PFSK-1 (cell line): ENCODE data around the gene LONP2.

Experiments
- FOXP2 ChIP-seq: optimal IDR thresholded peaks from 2 replicates; pipeline ENCODE3; 2011; ENCODE audit warnings: borderline replicate concordance, control low read depth, inconsistent platforms; ENCODE audit not compliant: insufficient read depth; ENCODE audit errors: extremely low read length, extremely low read depth
- POLR2AphosphoS5 ChIP-seq: IDR thresholded peaks from 2 replicates; pipeline ENCODE4 v1.6.1; 2012; ENCODE audit warnings: low read depth, mild to moderate bottlenecking, control low read depth, low read length, moderate library complexity
- SIN3A ChIP-seq: IDR thresholded peaks from 2 replicates; pipeline ENCODE4 v1.6.1; 2012; ENCODE audit warnings: mild to moderate bottlenecking, low read length, moderate library complexity, borderline replicate concordance; ENCODE audit not compliant: insufficient read depth
- TAF1 ChIP-seq: IDR thresholded peaks from 2 replicates; pipeline ENCODE4 v1.6.1; 2012; ENCODE audit warnings: low read length, control low read depth, borderline replicate concordance; ENCODE audit not compliant: insufficient read depth
- TF ChIP-seq, protein P1 (sequence below), 2 experiments: IDR thresholded peaks; 2 replicates each; pipeline versions ENCODE4 v1.6.1 to v1.8.0; 2011 to 2012; ENCODE audit warnings: low read depth in 2 of 2, low read length in 2 of 2, control low read depth in 1 of 2, inconsistent platforms in 1 of 2, mild to moderate bottlenecking in 1 of 2, moderate library complexity in 1 of 2; ENCODE audit not compliant: insufficient read depth in 1 of 2

Gene LONP2

GRCh38 chr16:48236286-48236685 lies 7.8 kb upstream of the LONP2 start:
- TF ChIP-seq, protein P1, sequence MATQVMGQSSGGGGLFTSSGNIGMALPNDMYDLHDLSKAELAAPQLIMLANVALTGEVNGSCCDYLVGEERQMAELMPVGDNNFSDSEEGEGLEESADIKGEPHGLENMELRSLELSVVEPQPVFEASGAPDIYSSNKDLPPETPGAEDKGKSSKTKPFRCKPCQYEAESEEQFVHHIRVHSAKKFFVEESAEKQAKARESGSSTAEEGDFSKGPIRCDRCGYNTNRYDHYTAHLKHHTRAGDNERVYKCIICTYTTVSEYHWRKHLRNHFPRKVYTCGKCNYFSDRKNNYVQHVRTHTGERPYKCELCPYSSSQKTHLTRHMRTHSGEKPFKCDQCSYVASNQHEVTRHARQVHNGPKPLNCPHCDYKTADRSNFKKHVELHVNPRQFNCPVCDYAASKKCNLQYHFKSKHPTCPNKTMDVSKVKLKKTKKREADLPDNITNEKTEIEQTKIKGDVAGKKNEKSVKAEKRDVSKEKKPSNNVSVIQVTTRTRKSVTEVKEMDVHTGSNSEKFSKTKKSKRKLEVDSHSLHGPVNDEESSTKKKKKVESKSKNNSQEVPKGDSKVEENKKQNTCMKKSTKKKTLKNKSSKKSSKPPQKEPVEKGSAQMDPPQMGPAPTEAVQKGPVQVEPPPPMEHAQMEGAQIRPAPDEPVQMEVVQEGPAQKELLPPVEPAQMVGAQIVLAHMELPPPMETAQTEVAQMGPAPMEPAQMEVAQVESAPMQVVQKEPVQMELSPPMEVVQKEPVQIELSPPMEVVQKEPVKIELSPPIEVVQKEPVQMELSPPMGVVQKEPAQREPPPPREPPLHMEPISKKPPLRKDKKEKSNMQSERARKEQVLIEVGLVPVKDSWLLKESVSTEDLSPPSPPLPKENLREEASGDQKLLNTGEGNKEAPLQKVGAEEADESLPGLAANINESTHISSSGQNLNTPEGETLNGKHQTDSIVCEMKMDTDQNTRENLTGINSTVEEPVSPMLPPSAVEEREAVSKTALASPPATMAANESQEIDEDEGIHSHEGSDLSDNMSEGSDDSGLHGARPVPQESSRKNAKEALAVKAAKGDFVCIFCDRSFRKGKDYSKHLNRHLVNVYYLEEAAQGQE (IDR thresholded peaks at IDR 0.05; ENCODE audit: insufficient read depth in 1 of 2, low read depth in 2 of 2, low read length in 2 of 2) = no peak
- TF ChIP-seq FOXP2 = no peak
- TF ChIP-seq POLR2AphosphoS5 = no peak
- no peak for TF ChIP-seq TAF1

DNA sequence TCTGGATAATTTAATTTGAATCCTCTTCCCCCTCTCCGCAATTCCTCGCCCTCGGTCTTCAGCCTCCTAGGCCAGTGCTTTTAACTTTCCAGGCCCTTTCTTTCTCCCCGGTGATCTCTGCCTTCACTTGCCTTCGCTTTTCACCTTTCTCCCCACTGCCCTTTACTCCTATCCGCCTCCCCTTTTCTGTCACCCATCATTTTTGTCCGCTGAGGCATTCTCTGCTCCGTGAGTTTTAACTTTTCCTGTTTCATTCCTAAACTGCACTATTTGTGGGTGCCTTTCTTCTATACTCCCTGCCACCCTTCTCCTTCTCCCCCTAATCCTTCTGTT lies 729 bp downstream of the LONP2 start:
- no peak for TF ChIP-seq FOXP2
- no peak for TF ChIP-seq SIN3A
- no peak for TF ChIP-seq TAF1
- TF ChIP-seq, protein P1 (IDR thresholded peaks at IDR 0.05; ENCODE audit: insufficient read depth in 1 of 2, low read depth in 2 of 2, low read length in 2 of 2) = no peak
- TF ChIP-seq POLR2AphosphoS5 = no peak

DNA sequence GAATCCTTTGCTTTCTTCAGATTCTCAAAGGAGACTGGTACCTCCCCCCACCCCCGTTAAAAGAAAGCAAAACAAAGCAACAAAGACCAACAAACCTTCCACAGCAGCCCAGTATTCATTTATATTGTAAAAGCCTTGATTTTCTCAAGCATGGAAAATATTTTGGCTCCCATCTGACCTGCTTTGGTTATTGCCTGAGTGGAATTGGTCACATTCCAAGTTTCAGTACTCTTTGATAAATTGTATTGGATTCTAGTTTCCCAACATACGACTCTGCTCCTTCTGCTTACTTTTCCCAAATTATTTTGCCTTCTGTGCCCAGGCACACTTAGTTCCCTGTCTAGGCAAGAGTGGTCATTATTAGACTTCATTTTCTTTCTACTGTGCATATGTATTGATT lies 2.0 kb downstream of the LONP2 start:
- TF ChIP-seq TAF1 = no peak

GRCh38 chr16:48247311-48247710 lies 3.2 kb downstream of the LONP2 start, which contains the start of gene ABCC11:
Gene ABCC11, minus strand, starts transcription at chr16:48247539. Its CDS starts 15,618 bp downstream, at chr16:48231921.
- TF ChIP-seq FOXP2 = no peak
- no peak for TF ChIP-seq POLR2AphosphoS5
- TF ChIP-seq SIN3A = no peak
- TF ChIP-seq, protein P1 (IDR thresholded peaks at IDR 0.05; ENCODE audit: insufficient read depth in 1 of 2, low read depth in 2 of 2, low read length in 2 of 2) = no peak
- no peak for TF ChIP-seq TAF1

DNA sequence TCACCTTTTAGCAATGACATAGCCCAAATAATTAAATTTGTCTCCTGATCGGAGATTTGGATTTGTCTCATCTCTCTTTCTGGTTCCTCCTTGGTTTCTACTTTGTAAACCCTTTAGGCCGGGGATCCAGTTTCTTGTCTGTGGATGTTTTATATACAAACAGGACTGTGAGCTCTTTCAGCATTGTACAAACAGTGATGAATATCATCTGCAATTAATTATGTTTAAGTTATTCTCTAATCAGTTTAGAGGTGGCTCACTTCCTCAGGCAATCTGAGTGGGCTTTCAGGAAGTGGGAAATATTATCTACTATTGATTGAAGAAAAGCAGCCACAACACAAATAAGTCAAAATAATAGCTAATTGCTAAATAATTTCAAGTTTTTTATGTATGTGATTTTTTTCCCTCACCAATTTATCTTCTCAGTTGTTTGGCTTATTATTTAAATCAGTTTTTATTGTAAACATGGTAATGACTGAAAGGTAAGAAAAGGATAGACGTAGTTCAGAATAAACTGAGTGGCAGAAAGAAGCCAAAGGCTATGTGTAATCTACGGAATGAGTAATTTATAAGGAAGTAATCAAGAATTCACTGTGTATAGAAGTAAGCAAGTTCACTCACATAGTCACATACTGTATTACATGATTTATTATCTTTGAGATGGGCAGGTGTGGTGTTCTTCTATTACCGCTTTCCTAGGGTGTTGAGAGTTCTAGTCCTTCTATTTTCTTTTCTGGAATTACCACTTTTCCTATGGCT lies 6.6 kb downstream of the LONP2 start:
- no peak for TF ChIP-seq FOXP2
- TF ChIP-seq SIN3A = no peak
- TF ChIP-seq POLR2AphosphoS5 = no peak
- TF ChIP-seq, protein P1 (IDR thresholded peaks at IDR 0.05; ENCODE audit: insufficient read depth in 1 of 2, low read depth in 2 of 2, low read length in 2 of 2) = no peak
- no peak for TF ChIP-seq TAF1
